H1 (cell line): ENCODE data around the gene PAPSS2. TPM values are rescaled to one million over a fixed set of nuclear protein-coding genes. Genes with fewer than 3 reads are reported as not detected.

Source experiments
- ATF2 ChIP-seq: IDR thresholded peaks from 2 replicates; pipeline ENCODE4 v1.6.1; 2012; ENCODE audit warnings: low read length, inconsistent platforms
- BRCA1 ChIP-seq: IDR thresholded peaks from 2 replicates; pipeline ENCODE4 v1.6.1; 2012; ENCODE audit warnings: low read depth, low read length, improper control_type of control experiment
- CBX5 ChIP-seq: fragments of 300-800, 300-1000 bp; sonication (generic); IDR thresholded peaks from 2 replicates; pipeline ENCODE4 v1.7.1; 2016; ENCODE audit warnings: antibody characterized with exemption, low read length, low read depth
- CBX8 ChIP-seq: fragments of 300-800, 300-1000 bp; sonication (generic); IDR thresholded peaks from 2 replicates; pipeline ENCODE4 v1.7.1; 2016; ENCODE audit warnings: low read depth, low read length, borderline replicate concordance
- JUND ChIP-seq: IDR thresholded peaks from 2 replicates; pipeline ENCODE4 v1.6.1; 2011; ENCODE audit warnings: mild to moderate bottlenecking, improper control_type of control experiment, low read length
- POLR2AphosphoS5 ChIP-seq: IDR thresholded peaks from 2 replicates; pipeline ENCODE4 v1.6.1; 2011; ENCODE audit warnings: low read depth, low read length
- USF2 ChIP-seq: IDR thresholded peaks from 2 replicates; pipeline ENCODE4 v1.6.1; 2011; ENCODE audit warnings: low read length, improper control_type of control experiment
- polyA plus RNA-seq, 7 experiments: library from polyadenylated mRNA; depleted of rRNA in 3 of 7; stranded (reverse) in 5 of 7; unstranded in 2 of 7; fragments of >200 nt in 5 of 7; fragments of 200-250 nt in 2 of 7; gene quantifications; 1 replicate in 5 of 7; 2 replicates in 1 of 7; 4 replicates in 1 of 7; pipeline versions ENCODE4 v1.2.1 to v1.2.3, GENCODE V29; 2011 to 2013; ENCODE audit warnings: missing spikeins in 2 of 7, mixed read lengths in 2 of 7
- total RNA-seq: library from RNA; stranded (reverse); fragmentation: NEBNext Ultra II Directional; extraction: Animal tissue kit (Norgen Biotek cat#: 25700); gene quantifications from 2 replicates; pipeline ENCODE4 v1.2.1, GENCODE V29; 2021

The PAPSS2 gene
- total and polyA plus RNA-seq, 2 of the 8 experiments (the other 6 are each of a cell fraction or from before 2014, with no cell fraction given), result 7.6 to 20.2 TPM

GRCh38 chr10:87657371-87657770 lies 2.3 kb upstream of the PAPSS2 start (continued):
- no peak for TF ChIP-seq ATF2
- no peak for TF ChIP-seq BRCA1
- no peak for TF ChIP-seq JUND
- TF ChIP-seq POLR2AphosphoS5, result no peak
- no peak for TF ChIP-seq CBX5
- TF ChIP-seq CBX8, result no peak
- TF ChIP-seq USF2, result no peak
- TF ChIP-seq, all 59 proteins: peak for 0
